PFSK-1 (cell line): ENCODE data around the gene LSM7.

Source experiments
- POLR2AphosphoS5 ChIP-seq: IDR thresholded peaks from 2 replicates; pipeline ENCODE4 v1.6.1; 2012; ENCODE audit warnings: low read depth, mild to moderate bottlenecking, control low read depth, low read length, moderate library complexity
- REST ChIP-seq, 2 experiments: IDR thresholded peaks; 2 replicates each; pipeline versions ENCODE4 v1.6.1 to v1.8.0; 2011 to 2012; ENCODE audit warnings: low read depth in 2 of 2, low read length in 2 of 2, control low read depth in 1 of 2, inconsistent platforms in 1 of 2, mild to moderate bottlenecking in 1 of 2, moderate library complexity in 1 of 2; ENCODE audit not compliant: insufficient read depth in 1 of 2
- SIN3A ChIP-seq: IDR thresholded peaks from 2 replicates; pipeline ENCODE4 v1.6.1; 2012; ENCODE audit warnings: mild to moderate bottlenecking, low read length, moderate library complexity, borderline replicate concordance; ENCODE audit not compliant: insufficient read depth
- TAF1 ChIP-seq: IDR thresholded peaks from 2 replicates; pipeline ENCODE4 v1.6.1; 2012; ENCODE audit warnings: low read length, control low read depth, borderline replicate concordance; ENCODE audit not compliant: insufficient read depth

GRCh38 chr19:2302319-2303210 lies 25.8 kb downstream of the LSM7 start:
- TF ChIP-seq POLR2AphosphoS5 (no peak), TAF1 (no peak), REST (IDR thresholded peaks at IDR 0.05; ENCODE audit: insufficient read depth in 1 of 2, low read depth in 2 of 2, low read length in 2 of 2) (no peak), SIN3A (no peak)
